NCI-H446 (cell line): ENCODE results near the gene KCNIP1.

Experiments
- DNase-seq, 2 experiments: peaks; one replicate each; lab custom pipeline; 2025; lab: John Stamatoyannopoulos, UW

KCNIP1 gene

GRCh38 chr5:170563824-170564567, 60.2 kb downstream of the KCNIP1 start:
- no peak for DNase-seq

- no peak for DNase-seq
Observed at GRCh38 chr5:170565072-170565471, 61.3 kb downstream of the KCNIP1 start.

GRCh38 chr5:170569101-170569500, 65.3 kb downstream of the KCNIP1 start:
- no peak for DNase-seq

- DNase-seq = no peak
Observed at GRCh38 chr5:170570476-170570875, 66.7 kb downstream of the KCNIP1 start.

- no peak for DNase-seq
Observed at GRCh38 chr5:170571281-170571731, 67.5 kb downstream of the KCNIP1 start.

- no peak for DNase-seq
Observed at GRCh38 chr5:170571875-170572852, 68.3 kb downstream of the KCNIP1 start.

- DNase-seq = no peak
Observed at GRCh38 chr5:170573114-170573513, 69.3 kb downstream of the KCNIP1 start.

GRCh38 chr5:170573660-170574059, 69.8 kb downstream of the KCNIP1 start:
- DNase-seq = no peak

GRCh38 chr5:170576602-170577535, 73.0 kb downstream of the KCNIP1 start:
- no peak for DNase-seq

GRCh38 chr5:170579601-170580000, 75.8 kb downstream of the KCNIP1 start:
- DNase-seq = no peak

- DNase-seq = no peak
Observed at GRCh38 chr5:170581211-170581610, 77.4 kb downstream of the KCNIP1 start.

GRCh38 chr5:170582644-170583330, 79.0 kb downstream of the KCNIP1 start:
- no peak for DNase-seq

GRCh38 chr5:170584003-170584402, 80.2 kb downstream of the KCNIP1 start:
- no peak for DNase-seq

- DNase-seq = no peak
Observed at GRCh38 chr5:170584450-170585058, 80.7 kb downstream of the KCNIP1 start.

GRCh38 chr5:170585273-170585948, 81.6 kb downstream of the KCNIP1 start:
- DNase-seq = no peak

- DNase-seq = no peak
Observed at GRCh38 chr5:170587808-170588207, 84.0 kb downstream of the KCNIP1 start.

- no peak for DNase-seq
Observed at GRCh38 chr5:170589643-170590042, 85.8 kb downstream of the KCNIP1 start.

GRCh38 chr5:170590566-170590965, 86.7 kb downstream of the KCNIP1 start:
- DNase-seq = no peak

GRCh38 chr5:170591054-170591453, 87.2 kb downstream of the KCNIP1 start:
- DNase-seq = no peak

GRCh38 chr5:170596482-170597044, 92.7 kb downstream of the KCNIP1 start:
- no peak for DNase-seq
